HG03457 (cell line): ENCODE results near the gene CGRRF1.

Experiments
- ATAC-seq: cut with Tn5 transposase; IDR thresholded peaks from one replicate; pipeline ENCODE4 v1.9.1; 2021; ENCODE audit warnings: moderate number of reproducible peaks; ENCODE audit not compliant: unreplicated experiment

The CGRRF1 gene

DNA sequence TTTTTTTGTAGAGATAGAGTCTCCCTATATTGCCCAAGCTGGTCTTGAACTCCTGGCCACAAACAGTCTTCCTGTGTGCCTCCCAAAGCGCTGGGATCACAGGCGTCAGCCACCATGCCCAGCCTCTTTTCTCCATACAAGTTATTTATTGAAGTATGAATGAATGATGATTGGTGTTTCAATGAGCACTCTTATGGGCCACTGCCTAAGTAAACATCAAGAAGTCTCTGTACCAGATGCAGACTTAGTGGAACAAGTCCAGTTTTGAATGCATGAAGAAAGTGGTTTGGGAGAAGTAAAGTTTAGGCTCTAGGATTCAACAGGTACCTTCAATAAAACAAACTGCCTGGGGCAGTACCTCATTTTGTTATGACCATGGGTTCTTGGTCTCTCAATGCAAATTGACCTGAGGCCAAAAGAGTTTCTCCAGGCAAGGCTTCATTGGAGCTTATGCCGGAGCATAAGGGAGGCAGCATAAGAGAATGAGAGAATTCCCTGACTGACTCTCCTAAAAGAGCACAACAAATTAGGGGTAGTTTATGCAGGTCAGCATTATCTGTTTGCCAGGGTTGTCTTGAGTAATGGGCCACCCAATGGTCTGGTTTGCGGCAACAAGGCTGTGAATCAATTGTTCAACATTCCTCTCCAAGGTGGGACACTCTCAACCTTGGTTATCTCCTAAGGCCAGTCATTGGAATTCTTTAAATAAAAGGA, 19.8 kb upstream of the CGRRF1 start:
- ATAC-seq, result no peak

DNA sequence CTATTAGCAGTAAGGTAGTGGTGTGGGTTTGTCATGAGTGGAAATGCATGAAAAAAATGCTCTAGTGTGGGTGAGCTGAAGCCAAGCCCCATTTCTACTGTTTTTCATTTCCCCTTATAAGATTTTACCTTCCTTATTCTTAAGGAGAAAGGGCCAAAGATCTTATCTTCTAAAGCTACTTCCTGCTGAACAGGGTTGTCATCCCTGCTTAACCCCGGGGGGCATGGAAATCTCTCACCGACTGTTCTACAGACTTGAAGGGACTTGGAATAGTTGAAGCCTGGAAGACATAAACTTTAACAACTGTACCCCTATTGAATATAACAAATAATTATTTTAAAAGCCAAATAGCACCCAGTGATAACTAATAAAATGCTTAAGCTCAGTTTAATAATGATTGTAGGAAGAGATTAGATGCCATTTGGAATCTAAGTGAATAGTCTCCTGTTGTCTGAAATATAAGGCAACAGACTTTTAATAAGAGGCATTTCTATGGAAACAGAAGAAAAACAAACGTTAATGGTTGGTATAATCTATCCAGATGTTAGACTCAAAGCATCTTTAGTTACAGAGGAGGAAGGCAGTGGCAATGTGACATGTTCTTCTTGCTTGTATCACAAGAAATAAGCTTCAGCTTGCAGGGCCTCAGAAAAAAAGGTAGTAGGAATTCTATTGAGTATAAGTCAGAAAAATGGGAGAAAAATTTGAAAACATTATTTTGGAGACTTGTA, 19.1 kb upstream of the CGRRF1 start:
- no peak for ATAC-seq

DNA sequence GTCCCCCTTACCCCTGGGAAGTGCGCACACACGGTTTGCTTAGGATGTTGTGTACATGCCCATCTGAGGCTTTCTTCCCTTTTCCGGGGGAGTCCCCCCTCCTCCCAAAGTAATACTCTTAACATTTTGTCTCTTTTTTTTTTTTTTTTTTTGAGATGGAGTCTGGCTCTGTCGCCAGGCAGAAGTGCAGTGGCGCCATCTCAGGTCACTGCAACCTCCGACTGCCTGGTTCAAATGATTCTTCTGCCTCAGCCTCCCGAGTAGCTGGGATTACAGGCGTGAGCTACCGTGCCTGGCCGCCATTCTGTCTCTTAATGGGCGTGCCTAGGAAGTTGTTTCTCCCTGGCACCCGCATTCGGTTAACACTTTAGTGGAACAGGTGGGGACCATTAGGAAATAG, 16.4 kb upstream of the CGRRF1 start:
- no peak for ATAC-seq

DNA sequence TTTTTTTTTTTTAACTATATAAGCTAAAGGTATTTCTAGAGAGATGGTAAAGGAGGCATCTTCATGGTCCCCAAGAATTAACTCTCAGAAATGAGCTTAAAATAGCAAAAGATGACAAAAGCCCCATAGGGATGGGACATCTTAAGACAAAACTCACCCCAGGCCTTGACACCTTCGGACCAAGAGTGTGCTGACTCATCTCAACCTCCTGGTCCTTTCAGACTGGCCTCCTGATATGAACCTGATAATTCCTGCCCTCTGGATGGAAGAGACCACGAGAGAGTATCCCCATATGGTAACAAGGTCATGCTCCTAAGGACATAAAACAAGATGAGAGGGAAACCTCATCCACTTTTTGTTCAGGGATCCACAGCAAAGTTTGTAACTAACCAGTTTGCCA, 12.5 kb upstream of the CGRRF1 start:
- ATAC-seq, result no peak

DNA sequence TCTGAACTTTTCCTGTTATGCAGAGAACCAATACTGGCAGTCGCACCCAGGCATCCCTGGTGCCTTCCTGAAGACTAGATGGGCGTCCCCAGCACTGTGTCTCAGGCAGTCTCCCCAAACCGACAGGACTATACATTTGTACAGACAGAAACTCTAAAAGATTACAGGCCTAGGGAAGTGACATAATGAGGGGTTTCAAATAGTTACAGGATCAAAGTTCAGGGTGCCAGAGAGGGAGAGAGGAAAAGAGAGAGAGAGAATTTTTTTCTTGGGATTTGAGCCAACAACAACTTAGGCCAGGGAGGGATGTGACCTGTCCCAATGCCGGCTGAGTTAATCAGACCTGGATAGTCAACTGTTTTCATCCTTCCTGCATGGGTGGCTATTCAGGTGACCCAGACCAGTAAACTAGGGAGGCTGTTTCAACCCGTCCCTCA, 11.6 kb upstream of the CGRRF1 start:
- ATAC-seq, result no peak

DNA sequence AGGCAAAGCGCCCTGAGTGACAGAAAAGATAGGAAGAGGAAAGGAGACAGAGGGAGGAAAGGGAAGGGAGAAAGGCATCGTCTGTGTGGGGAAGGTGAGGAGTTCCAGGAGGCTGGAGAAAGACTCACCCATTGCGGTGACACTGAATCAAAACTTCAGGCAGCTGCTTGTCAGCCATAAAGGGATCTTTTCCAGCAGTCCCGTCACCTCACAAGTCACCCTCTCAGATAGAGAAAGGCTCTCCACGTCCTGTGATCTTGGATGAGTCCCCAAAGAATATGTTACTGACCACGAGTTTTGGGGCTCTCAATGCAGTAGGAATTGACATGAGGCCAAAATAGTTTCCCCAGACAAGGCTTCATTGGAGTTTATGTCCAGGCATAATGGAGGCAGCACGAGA, 11.1 kb upstream of the CGRRF1 start:
- no peak for ATAC-seq

DNA sequence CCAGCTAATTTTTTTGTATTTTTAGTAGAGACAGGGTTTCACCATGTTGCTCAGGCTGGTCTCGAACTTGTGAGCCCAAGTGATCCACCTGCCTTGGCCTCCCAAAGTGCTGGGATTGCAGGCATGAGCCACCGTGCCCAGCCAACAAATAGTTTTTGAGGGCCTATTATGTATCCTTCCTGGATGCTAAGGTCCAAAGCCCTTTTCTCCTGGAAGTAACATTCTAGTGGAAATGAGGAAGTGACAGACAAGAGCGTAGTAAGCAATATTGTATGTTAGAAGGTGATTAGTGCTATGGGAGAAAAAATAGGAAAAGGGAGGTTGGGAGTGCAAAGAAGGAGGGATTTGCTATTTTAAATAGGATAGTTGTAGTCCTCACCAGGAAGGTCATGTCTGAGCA, 9.0 kb upstream of the CGRRF1 start:
- no peak for ATAC-seq

DNA sequence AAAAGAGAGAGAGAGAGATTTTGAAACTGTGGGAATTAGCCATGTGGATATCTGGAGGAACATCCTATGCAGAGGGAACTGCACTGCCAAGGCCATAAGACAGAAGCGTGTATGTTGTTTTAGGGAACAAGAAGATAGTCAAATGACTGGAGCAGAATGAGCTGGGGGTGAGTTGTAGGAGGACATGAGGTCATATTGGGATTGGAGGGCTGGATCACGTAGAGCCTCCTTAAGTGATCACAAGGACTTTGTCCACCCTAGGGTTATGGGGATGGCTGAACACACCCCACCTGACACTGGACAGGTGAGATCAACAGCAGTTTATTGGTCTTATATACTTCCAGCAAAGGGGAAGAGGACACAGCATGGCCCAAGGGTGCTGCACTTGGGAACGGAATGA, 8.2 kb upstream of the CGRRF1 start:
- ATAC-seq, result no peak

DNA sequence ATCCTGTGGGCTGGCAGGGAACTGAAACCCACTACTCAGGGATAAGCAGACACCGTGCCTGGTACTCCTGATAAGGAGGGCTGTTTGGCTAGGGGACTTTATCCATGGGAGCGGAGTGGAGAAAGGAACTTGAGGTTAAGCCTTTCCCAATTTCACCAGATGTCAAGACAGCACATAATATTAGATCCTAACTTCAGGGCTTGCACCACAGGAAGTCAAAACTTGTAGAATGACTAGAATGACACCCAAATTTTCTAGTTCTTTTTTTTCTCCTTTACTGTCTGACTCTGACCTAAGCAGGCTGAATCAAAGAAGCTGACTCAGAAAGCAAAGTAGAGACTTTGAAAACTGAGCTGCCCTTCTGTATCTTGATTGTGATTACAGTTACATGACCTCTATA, 7.1 kb upstream of the CGRRF1 start:
- no peak for ATAC-seq

DNA sequence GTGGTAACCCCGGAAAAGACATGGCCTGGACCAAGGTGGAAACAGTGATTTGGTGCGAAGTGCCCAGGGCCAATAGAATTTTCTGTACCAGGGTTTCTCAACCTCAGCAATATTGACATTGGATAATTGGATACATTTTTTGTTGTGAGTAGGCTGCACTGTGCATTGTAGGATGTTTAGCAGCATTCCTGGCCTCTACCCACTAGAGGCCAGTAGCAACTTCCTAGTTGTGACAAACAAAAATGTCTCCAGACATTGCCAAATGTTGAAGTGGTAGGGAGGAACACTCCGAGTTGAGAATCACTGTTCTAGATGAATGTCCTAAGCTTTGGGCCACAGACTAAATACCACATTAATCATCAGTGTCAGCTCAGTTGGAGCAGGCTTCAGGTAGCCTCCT, 6.2 kb upstream of the CGRRF1 start:
- no peak for ATAC-seq

DNA sequence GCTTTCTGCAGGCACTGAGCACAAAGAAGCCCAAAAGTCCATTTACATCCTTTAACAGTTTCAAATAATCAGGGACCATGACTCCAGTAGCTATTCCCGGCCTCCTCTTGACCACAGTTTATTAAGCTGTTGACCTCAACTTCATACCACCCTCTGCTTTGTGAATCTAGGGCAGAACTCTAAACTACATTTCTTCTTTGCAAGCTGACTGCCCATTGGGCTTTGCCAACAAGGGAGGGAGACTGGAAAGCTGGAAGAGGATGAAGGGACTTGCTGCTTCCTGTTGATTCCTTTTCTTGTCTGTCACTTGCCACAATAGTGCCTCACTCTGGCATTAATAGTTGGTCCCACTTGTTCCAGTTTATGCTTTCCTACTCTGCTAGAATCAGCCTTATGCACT, 2.7 kb downstream of the CGRRF1 start:
- no peak for ATAC-seq

DNA sequence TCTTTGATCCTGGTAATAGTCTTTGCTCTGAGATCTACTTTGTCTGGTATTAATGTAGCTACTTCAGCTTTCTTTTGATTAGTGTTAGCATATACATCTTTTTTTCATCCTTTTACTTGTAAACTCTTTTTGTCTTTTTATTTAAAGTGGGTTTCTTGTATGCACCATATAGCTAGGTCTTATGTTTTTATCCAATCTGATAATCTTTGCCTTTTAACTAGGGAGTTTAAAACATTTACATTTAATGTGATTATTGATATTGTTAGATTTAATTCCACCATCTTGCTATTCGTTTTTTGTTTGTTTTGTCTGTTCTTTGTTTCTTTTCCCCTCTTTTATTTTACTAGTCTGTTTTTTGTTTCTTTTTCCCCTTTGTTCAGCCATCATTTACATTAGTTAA, 6.0 kb downstream of the CGRRF1 start:
- ATAC-seq, result no peak

DNA sequence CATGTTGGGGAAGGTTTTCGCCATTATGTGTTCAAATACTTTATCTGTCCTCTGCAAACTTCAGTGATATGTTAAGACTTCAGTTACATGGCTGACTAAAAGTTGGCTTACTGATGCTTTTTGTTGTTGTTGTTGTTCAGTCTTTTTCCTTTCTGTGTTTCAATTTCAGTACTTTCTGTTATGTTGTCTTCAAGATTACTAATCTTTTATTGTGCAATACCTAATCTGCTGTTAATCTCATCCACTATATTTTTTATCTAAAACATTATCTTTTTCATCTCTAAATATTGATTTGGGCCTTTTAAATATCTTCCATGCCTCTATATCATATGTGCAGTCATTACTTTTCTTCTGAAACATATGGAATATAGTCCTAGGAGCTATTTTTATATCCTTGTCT, 7.0 kb downstream of the CGRRF1 start:
- ATAC-seq, result no peak

DNA sequence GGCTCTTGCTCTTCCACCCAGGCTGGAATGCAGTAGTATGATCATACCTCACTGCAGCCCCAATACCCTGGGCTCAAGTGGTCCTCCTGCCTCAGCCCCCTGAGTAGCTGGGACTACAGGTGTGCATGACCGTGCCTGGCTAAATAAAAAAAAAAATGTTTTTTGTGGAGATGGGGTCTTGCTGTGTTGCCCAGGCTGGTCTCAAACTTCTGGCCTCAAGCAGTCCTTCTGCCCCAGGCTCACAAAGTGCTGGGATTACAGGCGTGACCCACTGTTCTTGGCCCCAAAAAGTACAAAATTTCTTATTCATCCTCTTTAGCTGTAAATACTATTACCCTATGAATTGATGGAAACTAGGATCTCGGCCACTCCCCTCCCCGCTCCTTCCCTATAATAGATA, 14.7 kb downstream of the CGRRF1 start:
- ATAC-seq, result no peak

DNA sequence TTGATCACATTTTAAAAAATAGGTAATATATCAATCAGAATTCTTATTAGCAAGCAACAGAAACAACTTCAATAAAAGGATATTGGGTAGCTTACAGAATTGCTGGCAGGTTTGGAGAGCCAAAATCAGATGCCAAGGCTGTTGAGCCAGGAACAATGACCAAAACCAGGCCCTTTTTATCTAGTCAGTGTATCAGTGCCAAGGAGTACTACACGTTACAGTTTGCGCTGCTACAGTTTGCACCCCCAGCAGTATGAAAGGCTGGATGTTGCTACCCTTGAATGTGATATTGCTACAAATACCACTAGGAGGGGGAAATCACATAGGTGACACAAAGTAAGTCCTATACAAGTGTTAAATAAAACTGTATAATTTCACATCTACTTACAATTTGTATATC, 19.3 kb downstream of the CGRRF1 start:
- no peak for ATAC-seq

DNA sequence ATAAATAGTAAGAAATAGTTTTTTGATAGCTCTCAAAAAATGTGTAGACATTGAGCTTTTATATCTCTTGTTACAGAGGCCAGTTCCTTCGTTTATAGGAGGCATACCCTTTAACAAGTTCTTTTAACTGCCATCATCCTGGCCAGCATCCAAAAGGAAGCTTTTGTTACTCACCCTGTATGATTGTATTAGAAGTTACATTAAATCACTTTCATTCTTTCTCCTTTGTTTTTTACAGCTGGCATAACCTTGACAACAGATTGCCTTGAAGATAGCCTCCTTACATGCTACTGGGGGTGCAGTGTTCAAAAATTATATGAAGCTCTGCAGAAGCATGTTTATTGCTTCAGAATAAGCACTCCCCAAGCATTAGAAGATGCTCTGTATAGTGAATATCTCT, 20.1 kb downstream of the CGRRF1 start:
- ATAC-seq, result no peak

DNA sequence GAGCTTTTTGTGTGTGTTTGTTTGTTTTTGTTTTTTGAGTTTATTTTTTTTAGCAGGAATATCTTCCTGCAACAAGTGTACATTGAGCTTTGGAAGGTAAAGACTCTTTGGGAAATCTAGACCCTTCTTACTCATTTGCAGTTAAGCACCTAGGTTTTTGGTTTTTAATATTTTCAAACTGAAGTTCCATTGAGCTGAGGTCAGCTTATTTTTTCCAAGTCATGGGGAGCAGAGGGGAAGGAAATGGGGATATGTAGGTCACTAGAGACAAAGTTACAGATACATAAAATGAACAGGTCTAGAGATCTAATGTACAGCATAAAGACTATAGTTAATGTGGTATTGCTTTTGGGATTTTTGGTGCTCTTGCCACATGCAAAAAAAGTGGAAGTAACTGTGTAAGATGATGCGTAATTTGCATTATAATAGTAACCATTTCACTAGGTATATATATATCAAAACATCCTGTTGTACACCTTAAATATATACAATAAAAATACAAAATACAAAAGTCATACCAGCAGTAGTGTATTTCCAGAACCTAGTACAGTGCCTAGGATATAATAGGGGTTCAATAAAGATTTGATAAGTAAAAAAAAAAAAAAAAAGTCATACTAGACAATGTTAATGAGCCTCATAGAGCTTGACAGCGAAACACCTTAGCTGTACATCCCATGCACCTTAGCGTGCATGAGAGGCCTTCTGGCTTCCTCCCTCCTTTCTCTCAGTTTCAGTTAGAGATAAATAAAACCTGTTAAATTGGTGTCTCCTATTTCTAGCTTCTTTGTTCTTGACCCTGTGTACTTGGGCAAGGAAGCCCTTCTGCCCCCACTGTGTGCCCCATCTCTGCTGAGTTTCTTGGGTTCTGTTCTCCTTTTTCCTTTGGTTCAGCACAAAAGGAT, 22.7 kb downstream of the CGRRF1 start:
- peak; percentile 88 for ATAC-seq

DNA sequence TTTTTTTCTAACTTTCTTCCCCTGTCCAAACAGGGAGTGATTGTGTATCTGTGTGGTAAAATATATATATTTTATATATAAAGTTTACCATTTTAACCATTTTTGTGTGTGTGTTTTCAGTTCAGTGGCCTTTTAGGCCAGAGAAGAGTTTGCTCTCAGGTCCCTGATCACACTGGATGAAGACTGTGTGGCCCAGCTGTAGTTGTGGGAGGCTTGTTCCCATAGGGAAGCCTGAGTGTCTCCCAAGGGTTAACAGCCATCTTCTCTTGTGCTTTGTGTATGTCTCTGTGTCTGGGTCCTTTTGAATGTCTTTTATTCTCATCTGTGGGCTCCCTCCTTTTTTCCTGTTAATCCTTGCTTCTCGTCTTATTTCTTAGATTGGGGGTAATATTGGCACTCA, 23.4 kb downstream of the CGRRF1 start:
- no peak for ATAC-seq

DNA sequence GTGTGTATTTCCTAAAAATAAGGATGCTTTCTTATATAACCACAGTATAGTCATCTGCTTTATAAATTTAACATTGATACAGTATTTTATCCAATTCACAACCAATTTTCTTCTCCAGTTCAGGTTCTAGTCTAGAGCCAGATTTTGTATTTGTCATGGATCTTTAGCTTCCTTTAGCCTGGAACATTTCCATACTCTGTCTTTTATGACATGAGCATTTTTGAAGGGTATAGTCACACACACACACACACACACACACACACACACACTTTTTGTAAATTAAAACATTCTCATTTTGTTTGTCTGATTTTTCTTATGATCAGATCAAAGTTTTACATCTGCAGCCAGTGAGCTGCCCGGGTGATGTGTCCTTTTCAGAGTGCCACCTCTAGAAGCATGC, 25.4 kb downstream of the CGRRF1 start:
- no peak for ATAC-seq

DNA sequence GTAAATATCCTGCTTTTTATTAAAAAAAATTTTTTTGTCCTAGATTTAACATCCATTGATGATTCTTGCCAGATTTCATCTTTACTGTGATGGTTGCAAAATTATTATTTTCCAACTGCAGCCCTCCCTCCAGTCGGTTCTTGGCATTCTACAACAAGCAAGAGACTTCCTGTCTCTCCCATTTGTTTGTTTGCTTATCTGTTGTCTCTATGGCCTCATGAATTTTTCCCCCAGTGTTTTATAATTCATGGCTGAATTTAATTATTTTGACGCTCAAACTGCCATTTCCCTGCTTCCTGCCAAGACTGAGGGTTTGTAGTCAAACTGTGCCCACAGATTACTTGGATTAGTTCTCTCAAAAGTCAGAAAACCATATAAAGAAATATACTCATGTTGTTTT, 25.9 kb downstream of the CGRRF1 start:
- no peak for ATAC-seq

DNA sequence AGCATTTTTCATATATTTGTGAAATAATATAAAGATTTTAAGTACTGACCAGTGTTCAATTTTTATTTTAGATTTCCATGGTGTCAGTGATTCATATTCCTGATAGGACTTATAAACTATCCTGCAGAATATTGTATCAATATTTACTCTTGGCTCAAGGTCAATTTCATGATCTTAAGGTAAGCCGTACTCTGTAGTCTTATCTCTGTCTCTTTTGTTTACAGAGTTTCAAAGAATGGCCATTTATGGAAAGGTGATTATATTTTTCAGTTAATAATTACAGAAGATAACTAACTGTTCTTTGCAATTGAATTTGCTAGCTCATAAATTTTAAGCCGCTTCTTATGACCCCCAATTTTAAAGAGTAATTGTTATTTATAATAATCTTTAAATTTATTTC, 27.9 kb downstream of the CGRRF1 start:
- ATAC-seq, result no peak

DNA sequence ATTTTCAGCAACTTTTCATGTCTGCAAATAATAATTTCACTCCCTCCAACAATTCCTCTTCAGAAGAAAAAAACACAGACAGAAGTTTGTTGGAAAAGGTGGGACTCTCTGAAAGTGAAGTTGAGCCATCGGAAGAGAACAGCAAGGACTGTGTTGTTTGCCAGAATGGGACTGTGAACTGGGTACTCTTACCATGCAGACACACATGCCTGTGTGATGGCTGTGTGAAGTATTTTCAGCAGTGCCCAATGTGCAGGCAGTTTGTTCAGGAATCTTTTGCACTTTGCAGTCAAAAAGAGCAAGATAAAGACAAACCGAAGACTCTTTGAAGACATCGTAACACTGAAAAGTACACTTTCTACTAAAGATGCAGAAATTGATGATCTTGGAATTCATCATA, 28.3 kb downstream of the CGRRF1 start:
- ATAC-seq, result no peak
